SKM-1 (cell line): ENCODE measurements around the gene PDE6B.
"Not testable (repeated sequence)": the region's sequence is repeated elsewhere in the genome, so short reads cannot be mapped to it uniquely, and the experiment has no call there.

Experiments used
- DNase-seq: peaks from one replicate; lab custom pipeline; 2025; ENCODE audit not compliant: unreplicated experiment; lab: John Stamatoyannopoulos, UW

Gene PDE6B

DNA sequence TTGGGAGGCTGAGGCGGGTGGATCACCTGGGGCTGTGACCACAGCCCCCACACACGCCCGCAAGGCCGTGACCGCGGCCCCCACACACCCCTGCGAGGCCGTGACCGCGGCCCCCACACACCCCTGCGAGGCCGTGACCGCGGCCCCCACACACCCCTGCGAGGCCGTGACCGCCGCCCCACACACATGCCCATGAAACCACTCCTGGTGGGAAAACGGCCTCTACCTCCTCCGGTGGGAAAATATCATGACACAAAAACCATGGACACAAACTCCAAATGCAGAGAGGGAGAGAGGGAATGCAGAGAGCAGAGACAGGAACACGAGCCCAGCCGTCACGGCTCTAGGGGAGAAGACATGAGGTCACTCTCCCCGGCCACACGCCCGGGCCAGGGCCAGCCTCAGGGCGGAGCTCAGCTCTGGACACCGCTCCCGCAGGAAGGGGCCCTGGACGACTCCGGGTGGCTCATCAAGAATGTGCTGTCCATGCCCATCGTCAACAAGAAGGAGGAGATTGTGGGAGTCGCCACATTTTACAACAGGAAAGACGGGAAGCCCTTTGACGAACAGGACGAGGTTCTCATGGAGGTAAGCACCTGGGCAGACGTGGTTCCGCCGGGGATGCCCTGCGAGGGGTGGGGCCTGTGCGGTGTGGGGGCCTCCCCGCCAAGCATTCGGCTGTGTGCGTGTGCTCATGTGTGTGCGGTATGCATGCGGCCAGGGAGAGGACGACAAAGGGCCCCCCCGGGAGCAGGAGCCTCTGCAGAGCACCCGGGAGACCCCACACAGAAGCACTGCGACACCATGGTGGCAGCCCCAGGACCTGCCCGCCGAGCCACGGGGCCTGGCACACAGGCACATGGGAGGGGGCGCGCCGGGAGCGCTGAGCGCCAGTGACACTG is 31.3 kb downstream of the PDE6B start:
- DNase-seq: no peak

GRCh38 chr4:657338-657833 is 32.0 kb downstream of the PDE6B start:
- DNase-seq: no peak

- DNase-seq: no peak
These were observed 32.7 kb downstream of the PDE6B start for GRCh38 chr4:657834-658667.

DNA sequence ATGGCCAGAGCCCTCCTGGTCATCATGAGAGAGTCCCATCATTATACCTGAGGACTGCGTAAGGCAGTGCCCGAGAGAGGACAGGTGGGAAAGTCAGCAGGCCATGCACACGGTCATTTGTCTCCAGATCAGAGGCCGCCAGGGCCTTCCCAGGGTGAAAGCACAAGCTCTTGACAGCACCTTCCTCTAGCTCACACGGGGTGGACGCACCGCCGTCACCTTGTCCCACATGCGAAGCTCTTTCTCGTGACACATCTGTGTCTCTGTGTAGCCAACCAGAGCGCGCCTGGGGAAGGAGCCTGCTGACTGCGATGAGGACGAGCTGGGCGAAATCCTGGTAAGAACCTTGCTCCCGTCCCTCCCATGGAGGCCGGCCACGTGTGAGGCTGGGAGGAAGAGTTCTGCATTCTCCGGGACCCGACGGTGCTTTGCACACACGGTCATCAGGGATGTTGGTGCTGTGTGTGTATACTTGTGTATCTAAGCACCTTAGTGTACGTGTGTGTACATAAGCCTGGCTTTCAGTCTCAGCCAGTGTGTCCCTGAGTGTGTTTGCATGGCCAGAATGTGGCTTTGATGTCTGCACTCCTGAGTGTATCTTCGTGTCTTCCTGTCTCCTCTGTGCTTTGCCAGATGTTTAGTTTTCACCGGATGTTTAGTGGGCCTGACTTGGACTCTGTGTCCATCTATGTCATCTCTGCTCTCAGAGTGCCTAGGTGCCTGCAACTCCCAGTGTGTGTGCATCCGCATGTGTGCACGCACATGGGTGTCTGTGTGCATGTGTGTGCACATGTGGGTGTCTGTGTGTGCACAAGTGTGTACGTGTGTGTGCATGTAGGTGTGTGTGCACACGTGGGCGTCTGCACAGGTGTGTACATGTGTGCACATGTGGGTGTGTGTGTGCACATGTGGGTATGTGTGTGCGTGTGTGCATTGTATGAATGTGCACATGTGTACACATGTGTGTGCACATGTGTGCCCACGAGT is 33.6 kb downstream of the PDE6B start:
- no peak for DNase-seq

- no peak for DNase-seq
These were observed 34.5 kb downstream of the PDE6B start for GRCh38 chr4:659851-660250.

DNA sequence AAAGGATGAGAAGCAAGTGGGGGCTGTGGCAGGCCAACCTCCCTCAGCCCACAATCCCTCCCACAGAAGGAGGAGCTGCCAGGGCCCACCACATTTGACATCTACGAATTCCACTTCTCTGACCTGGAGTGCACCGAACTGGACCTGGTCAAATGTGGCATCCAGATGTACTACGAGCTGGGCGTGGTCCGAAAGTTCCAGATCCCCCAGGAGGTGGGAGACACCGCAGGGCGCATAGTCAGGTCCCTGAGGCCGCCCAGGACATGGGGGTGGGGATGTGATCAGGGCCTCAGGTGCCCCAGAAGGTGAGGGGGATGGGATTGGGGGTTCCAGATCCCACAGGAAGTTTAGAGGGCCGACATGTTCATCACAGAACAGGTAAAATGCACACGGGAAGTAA is 35.0 kb downstream of the PDE6B start:
- DNase-seq: no peak

GRCh38 chr4:661231-661630 is 35.9 kb downstream of the PDE6B start:
- DNase-seq: no peak

DNA sequence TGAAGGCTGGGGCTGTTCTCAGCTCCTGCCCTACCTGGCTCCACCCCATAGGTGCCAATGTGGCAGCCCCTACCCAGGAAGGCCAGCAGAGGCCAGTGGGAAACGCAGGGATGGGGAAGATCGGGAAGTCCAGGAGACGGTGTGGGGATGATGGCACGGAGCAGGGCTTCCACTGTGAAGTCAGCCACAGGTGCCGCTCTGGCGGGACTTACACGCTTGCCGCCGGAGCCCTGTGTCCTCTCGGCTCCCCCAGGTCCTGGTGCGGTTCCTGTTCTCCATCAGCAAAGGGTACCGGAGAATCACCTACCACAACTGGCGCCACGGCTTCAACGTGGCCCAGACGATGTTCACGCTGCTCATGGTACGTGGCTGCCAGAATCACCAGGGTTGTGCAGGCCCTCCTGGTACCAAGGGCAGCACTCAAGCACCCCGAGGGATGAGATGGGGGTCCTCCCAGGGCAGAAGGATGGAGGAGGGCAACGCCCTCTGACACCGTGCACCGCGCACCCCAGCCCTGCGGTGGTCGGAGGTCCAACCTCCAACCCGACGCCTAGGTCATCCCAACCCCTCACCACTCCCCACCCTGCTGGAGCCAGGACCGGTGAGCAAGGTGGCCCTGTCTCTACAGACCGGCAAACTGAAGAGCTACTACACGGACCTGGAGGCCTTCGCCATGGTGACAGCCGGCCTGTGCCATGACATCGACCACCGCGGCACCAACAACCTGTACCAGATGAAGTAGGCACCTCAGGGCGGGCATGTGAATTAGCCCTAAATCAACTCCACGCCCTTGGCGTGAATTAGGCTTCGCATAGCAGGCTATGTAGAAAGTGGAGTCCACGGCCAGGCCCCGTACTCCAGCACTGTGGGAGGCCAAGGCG is 36.7 kb downstream of the PDE6B start:
- DNase-seq: no peak

DNA sequence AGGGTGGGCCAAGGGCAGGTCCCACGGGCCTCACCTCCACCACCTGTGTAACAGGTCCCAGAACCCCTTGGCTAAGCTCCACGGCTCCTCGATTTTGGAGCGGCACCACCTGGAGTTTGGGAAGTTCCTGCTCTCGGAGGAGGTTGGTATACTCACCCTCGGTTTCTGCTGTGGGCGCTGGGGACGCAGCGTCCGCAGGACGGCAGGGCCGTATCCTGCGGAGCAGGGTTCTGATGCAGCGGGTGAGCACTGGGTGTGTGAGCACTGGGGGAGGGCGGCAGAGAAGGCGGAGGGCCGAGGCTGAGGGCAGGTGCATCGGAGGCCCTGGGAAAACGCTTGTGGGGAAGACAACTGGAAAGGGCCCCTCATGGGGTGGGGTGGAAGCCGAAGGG is 37.7 kb downstream of the PDE6B start:
- DNase-seq: no peak

- DNase-seq: no peak
These were observed 38.4 kb downstream of the PDE6B start for GRCh38 chr4:663438-664428.

DNA sequence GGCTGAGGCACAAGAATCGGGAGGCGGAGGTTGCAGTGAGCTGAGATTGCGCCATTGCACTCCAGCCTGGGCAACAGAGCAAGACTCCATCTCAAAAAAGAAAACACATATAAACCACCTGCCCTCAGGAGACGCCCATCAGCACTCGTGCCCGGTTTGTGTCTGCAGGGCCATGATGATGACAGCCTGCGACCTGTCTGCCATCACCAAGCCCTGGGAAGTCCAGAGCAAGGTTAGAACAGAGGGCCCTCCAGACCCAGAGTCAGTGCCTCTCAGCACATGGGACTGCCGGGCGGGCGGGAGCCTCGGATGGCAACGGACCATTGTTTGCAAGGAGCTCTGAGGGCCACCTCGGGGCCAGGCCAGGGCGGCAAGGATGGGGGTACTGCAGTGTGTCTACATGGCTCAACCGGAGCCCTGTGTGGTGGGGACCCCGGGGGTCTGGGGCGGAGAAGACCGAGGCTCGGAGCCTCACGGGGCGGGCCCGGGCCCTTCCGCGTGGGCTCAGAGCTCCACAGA is 39.4 kb downstream of the PDE6B start:
- no peak for DNase-seq

DNA sequence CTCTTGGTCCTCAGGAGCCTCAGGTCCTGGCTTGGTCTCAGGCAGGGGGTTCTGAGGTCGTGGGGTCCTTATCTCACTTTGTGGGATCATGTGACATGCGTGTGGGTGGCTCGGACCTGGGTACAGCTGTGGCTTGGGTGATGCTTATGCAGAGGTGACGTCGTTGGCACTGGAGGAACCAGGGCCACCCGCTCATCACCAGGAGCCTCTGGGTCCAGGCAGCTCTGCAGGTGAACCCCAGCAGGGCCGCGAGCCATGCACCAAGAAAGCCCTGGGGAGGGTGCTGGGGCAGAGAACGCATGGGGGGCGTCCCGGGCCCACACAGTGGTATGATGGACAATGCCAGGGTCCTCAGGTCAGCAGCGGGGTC is 40.0 kb downstream of the PDE6B start:
- no peak for DNase-seq

DNA sequence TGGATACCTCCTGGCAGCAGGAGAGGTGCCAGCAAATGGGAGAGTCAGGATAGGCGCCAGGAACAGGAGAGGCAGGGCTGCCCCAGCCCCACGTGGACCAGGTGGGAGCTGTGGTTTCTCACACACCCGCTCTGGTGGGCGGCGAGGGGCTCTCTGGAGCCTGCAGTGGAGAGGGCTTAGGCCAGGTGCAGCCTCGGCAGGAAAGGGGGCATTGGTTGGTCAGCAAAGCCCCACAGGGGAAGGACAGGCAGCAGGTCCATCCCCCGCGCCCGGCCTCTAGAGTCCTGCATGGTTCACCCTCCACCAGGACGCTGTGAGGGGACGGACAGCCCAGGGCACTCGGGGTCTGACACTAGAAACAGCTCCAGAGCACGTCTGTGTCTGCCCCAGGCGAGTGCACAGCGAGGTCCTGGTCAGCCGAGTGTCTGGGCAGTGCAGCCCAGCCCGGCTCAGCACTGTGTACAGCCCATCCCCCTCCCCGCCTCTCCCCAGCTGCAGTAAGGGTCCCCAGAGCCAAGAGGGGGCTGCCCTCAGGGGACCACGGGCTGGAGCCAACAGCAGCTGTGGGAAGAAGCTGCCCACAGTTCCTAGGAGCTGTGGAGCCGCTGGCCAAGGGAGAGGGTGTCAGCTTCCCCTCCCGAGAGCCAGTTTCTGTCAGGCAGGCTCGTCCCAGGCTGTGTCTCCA is 40.5 kb downstream of the PDE6B start:
- no peak for DNase-seq

DNA sequence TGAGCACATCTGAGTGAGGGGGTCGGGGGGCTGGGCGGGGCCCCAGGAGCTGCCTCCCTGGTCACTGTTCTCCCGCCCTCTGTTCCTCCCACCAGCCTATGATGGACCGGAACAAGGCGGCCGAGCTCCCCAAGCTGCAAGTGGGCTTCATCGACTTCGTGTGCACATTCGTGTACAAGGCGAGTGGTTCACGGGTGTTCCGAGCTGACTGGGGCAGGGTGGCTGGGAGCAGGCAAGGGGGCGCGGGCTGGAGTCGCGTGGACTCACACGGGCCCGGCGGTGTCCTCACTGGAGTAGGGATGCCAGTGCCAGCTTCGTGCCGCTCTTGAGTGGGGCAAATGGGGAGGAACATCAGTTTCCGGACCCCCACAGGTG is 41.0 kb downstream of the PDE6B start:
- DNase-seq: no peak

GRCh38 chr4:666822-667544 is 41.6 kb downstream of the PDE6B start:
- DNase-seq: no peak

DNA sequence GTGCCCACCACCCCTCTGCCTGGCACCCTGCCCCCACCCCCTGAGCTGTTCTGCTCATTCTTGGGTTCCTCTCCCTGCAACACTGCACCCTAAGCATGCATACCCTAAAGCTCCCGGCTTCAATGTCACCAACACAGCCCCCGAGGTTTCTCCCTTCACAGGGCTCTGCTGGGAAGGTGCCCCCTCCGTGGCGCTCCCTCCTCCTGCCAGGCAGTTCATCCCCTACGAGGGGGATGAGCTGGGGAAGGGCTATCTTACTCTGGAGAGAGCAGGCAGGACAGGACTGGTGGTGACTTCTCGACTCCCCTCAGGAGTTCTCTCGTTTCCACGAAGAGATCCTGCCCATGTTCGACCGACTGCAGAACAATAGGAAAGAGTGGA is 42.2 kb downstream of the PDE6B start:
- DNase-seq: no peak

- not testable (repeated sequence) for DNase-seq
These were observed 42.8 kb downstream of the PDE6B start for GRCh38 chr4:668219-668618.
